ENCODE data around the gene DGKE.

Gene DGKE

GRCh38 chr17:56890906-56891674 lies 57.1 kb downstream of the DGKE start:
- no peak for DNase-seq (ENCODE audit: low read depth)
- TF ChIP-seq CTCF (IDR thresholded peaks at IDR 0.05; ENCODE audit: insufficient read depth, low read depth, low read length, missing control alignments), result no peak
- no peak overlapping the region for H3K4me3 ChIP-seq (ENCODE audit: low read depth, low read length)

GRCh38 chr17:56891751-56892150 lies 57.8 kb downstream of the DGKE start:
- DNase-seq (ENCODE audit: low read depth), result no peak
- no peak overlapping the region for H3K4me3 ChIP-seq (ENCODE audit: low read depth, low read length)
- TF ChIP-seq CTCF (IDR thresholded peaks at IDR 0.05; ENCODE audit: insufficient read depth, low read depth, low read length, missing control alignments), result peak; percentile 44

- no peak for TF ChIP-seq CTCF (IDR thresholded peaks at IDR 0.05; ENCODE audit: insufficient read depth, low read depth, low read length, missing control alignments)
- no peak overlapping the region for H3K4me3 ChIP-seq (ENCODE audit: low read depth, low read length)
- DNase-seq (ENCODE audit: low read depth), result no peak
Observed at GRCh38 chr17:56892333-56892732, 58.4 kb downstream of the DGKE start.

- TF ChIP-seq CTCF (IDR thresholded peaks at IDR 0.05; ENCODE audit: insufficient read depth, low read depth, low read length, missing control alignments), result no peak
- H3K4me3 ChIP-seq (ENCODE audit: low read depth, low read length), result no peak overlapping the region
- no peak for DNase-seq (ENCODE audit: low read depth)
Observed at GRCh38 chr17:56893503-56893902, 59.6 kb downstream of the DGKE start.

- no peak overlapping the region for H3K4me3 ChIP-seq (ENCODE audit: low read depth, low read length)
- no peak for DNase-seq (ENCODE audit: low read depth)
- no peak for TF ChIP-seq CTCF (IDR thresholded peaks at IDR 0.05; ENCODE audit: insufficient read depth, low read depth, low read length, missing control alignments)
Observed at GRCh38 chr17:56894859-56895455, 61.0 kb downstream of the DGKE start.

- no peak for DNase-seq (ENCODE audit: low read depth)
- no peak overlapping the region for H3K4me3 ChIP-seq (ENCODE audit: low read depth, low read length)
- TF ChIP-seq CTCF (IDR thresholded peaks at IDR 0.05; ENCODE audit: insufficient read depth, low read depth, low read length, missing control alignments), result no peak
Observed at GRCh38 chr17:56896217-56896967, 62.4 kb downstream of the DGKE start.

All from GM12865 (cell line).